ENCODE data around the gene HOXD8.

Gene HOXD8

GRCh38 chr2:176090862-176091261 lies 38.6 kb upstream of the HOXD8 start:
- no peak for DNase-seq (ENCODE audit: low read depth in 2 of 2)

GRCh38 chr2:176091329-176092258 lies 37.9 kb upstream of the HOXD8 start:
- DNase-seq (ENCODE audit: low read depth in 2 of 2): no peak

GRCh38 chr2:176092270-176093144 lies 37.0 kb upstream of the HOXD8 start, which contains the start of gene HOXD13:
Gene HOXD13, plus strand, starts transcription at chr2:176092721. Its CDS starts 170 bp downstream, at chr2:176092891.
- no peak for DNase-seq (ENCODE audit: low read depth in 2 of 2)

GRCh38 chr2:176093145-176093897 lies 36.2 kb upstream of the HOXD8 start:
- DNase-seq (ENCODE audit: low read depth in 2 of 2): no peak

GRCh38 chr2:176093898-176094249 lies 35.6 kb upstream of the HOXD8 start:
- no peak for DNase-seq (ENCODE audit: low read depth in 2 of 2)

- no peak for DNase-seq (ENCODE audit: low read depth in 2 of 2)
These were observed 35.2 kb upstream of the HOXD8 start for GRCh38 chr2:176094349-176094748.

- no peak for DNase-seq (ENCODE audit: low read depth in 2 of 2)
These were observed 34.1 kb upstream of the HOXD8 start for GRCh38 chr2:176095421-176095820.

GRCh38 chr2:176096243-176096985 lies 33.1 kb upstream of the HOXD8 start:
- DNase-seq (ENCODE audit: low read depth in 2 of 2): no peak

- peak; percentile 40 to 53 for DNase-seq (ENCODE audit: low read depth in 2 of 2)
These were observed 32.3 kb upstream of the HOXD8 start for GRCh38 chr2:176096986-176097819.

- no peak for DNase-seq (ENCODE audit: low read depth in 2 of 2)
These were observed 31.6 kb upstream of the HOXD8 start for GRCh38 chr2:176097820-176098365.

- no peak for DNase-seq (ENCODE audit: low read depth in 2 of 2)
These were observed 30.9 kb upstream of the HOXD8 start for GRCh38 chr2:176098366-176099158.

- no peak for DNase-seq (ENCODE audit: low read depth in 2 of 2)
These were observed 30.3 kb upstream of the HOXD8 start for GRCh38 chr2:176099159-176099727.

GRCh38 chr2:176099728-176100546 lies 29.6 kb upstream of the HOXD8 start, which contains the start of gene HOXD12:
Gene HOXD12, plus strand, starts transcription at chr2:176099795. Its CDS starts 7 bp downstream, at chr2:176099802.
- no peak for DNase-seq (ENCODE audit: low read depth in 2 of 2)

GRCh38 chr2:176100547-176101140 lies 28.9 kb upstream of the HOXD8 start:
- DNase-seq (ENCODE audit: low read depth in 2 of 2): no peak

- no peak for DNase-seq (ENCODE audit: low read depth in 2 of 2)
These were observed 28.2 kb upstream of the HOXD8 start for GRCh38 chr2:176101216-176101830.

- DNase-seq (ENCODE audit: low read depth in 2 of 2): no peak
These were observed 27.7 kb upstream of the HOXD8 start for GRCh38 chr2:176101842-176102241.

All from stimulated activated CD4-positive, alpha-beta T cell treated with anti-CD3 and anti-CD28 coated beads, Interleukin-4, amount 100 ng/mL, for 48 hours (primary cell).